GM19395 (cell line): Measurements from ENCODE around the gene SLC12A4.
"Not testable (repeated sequence)": the region's sequence is repeated elsewhere in the genome, so short reads cannot be mapped to it uniquely, and the experiment has no call there.

Source experiments
- ATAC-seq: cut with Tn5 transposase; IDR thresholded peaks from one replicate; pipeline ENCODE4 v1.9.1; 2021; ENCODE audit warnings: mild to moderate bottlenecking, moderate library complexity; ENCODE audit not compliant: unreplicated experiment

Gene SLC12A4

GRCh38 chr16:67928561-67929364, 39.7 kb downstream of the SLC12A4 start:
- no peak for ATAC-seq

- ATAC-seq = no peak
Measured at GRCh38 chr16:67928147-67928546, 40.3 kb downstream of the SLC12A4 start.

GRCh38 chr16:67927131-67927941, 41.1 kb downstream of the SLC12A4 start:
- no peak for ATAC-seq

GRCh38 chr16:67926181-67926750, 42.2 kb downstream of the SLC12A4 start:
- ATAC-seq = no peak

- no peak for ATAC-seq
Measured at GRCh38 chr16:67924140-67924906, 44.1 kb downstream of the SLC12A4 start.

- no peak for ATAC-seq
Measured at GRCh38 chr16:67923414-67924116, 44.9 kb downstream of the SLC12A4 start.

- ATAC-seq = no peak
Measured at GRCh38 chr16:67922740-67923139, 45.7 kb downstream of the SLC12A4 start.

GRCh38 chr16:67922221-67922620, 46.2 kb downstream of the SLC12A4 start:
- ATAC-seq = no peak

- ATAC-seq = no peak
Measured at GRCh38 chr16:67919622-67920221, 48.7 kb downstream of the SLC12A4 start.

GRCh38 chr16:67917852-67918236, 50.6 kb downstream of the SLC12A4 start:
- no peak for ATAC-seq

GRCh38 chr16:67917140-67917851, 51.1 kb downstream of the SLC12A4 start:
- ATAC-seq = no peak

- no peak for ATAC-seq
Measured at GRCh38 chr16:67915831-67916723, 52.4 kb downstream of the SLC12A4 start.

GRCh38 chr16:67915496-67915769, 53.0 kb downstream of the SLC12A4 start:
- not testable (repeated sequence) for ATAC-seq

- no peak for ATAC-seq
Measured at GRCh38 chr16:67914758-67915495, 53.5 kb downstream of the SLC12A4 start.

- ATAC-seq = no peak
Measured at GRCh38 chr16:67910158-67910557, 58.3 kb downstream of the SLC12A4 start.

GRCh38 chr16:67909056-67909742, 59.2 kb downstream of the SLC12A4 start:
- no peak for ATAC-seq
